GM19351 (cell line): Measurements from ENCODE around the gene ZSCAN16.

Experiments
- ATAC-seq: cut with Tn5 transposase; IDR thresholded peaks from one replicate; pipeline ENCODE4 v1.9.1; 2021; ENCODE audit warnings: mild to moderate bottlenecking, moderate library complexity; ENCODE audit not compliant: unreplicated experiment

ZSCAN16 gene

DNA sequence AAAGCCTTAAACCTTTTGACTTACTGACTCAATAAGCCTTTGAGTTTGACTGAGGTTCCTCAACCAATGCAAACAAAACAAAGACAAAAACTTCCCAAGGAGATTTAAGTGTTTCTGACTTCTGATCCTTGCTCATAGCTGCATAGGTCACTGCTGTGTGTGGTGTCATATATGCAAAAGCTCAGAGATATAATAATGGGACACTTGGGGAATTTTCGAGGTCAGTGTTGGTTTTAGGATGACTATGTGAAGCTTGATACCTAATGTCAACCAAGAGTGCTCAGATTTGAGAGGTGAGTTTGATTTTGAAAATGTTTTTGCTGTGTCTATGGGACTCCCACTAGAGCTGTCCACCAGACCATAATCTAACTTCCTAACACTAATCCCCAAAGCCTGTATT, 43.5 kb downstream of the ZSCAN16 start:
- ATAC-seq, result no peak

DNA sequence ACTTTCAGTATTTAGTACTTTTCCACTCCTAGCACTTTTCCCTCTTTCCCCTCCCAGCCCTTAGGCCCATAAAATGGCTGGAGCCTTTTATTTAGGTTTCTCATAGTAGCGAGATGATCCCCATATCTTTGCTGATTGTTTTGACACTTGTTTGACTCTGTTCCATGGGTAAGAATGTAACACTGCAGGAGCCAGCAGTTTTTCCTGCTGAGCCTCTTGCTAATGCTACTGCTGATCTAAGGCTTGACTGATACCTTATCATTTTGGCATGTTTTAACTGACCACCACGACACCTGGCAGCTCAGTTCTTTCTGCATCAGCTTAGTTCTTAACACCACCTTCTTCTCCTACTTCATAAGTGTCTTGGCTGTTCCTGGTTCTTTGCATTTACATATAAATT, 46.9 kb downstream of the ZSCAN16 start:
- ATAC-seq, result no peak

DNA sequence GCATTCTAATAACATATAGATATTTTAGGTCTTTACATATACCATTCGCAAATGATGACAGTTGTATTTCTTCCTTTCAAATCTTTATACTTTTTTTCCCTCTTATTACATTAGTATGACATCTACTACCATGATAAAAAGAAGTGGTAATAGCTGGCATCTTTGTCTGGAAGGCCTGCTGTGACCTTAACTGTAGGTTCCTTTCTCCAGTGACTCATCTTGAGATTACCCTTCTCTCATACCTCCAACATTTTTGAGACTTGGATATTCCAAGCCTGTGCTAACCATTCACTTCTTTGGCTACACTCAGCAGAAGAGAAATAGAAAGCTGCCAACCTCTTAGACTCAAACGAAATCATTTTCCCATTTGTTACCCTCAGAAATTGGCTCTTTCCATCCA, 47.6 kb downstream of the ZSCAN16 start:
- ATAC-seq, result no peak

DNA sequence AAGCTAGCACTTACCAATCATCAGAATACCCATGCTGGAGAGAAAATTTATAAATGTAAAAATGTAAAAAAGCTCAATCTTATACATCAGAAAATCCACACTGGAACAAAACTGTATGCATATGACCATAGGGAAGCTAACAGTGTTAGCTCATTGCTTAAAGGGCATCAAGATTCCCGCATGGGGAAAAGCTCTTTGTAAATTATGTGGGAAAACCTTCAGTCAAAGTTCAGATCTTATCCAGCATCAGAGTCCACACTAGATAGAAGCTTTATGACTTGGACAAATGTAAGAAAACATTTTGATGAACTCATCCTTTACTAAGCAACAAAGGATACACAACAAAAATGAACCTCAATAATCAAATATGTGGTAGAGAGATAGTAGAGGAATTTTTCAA, 52.0 kb downstream of the ZSCAN16 start:
- no peak for ATAC-seq
